ENCODE measurements around the gene WDCP.

DNA sequence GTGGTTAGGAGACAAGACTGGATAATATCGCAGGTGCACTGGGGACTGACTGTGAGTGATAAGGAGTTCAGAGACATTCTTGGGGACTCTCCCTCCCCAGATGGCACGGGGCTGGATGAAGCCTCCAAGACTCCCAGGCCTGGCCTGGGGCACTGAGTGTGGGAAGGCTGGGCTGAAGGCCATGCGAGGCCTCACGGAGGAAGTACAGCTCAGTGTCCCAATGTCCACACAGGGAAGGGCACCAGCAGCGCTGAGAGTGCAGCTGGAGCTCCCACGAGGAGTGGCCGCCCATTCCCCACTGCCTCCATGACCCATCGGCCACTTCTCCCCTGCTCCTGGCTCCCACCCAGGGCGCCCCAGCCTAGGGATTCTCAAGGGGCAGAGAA, 30.8 kb downstream of the WDCP start:
- TF ChIP-seq EZH2phosphoT487 (IDR thresholded peaks at IDR 0.05; ENCODE audit: low read length): no peak
- TF ChIP-seq, protein P1, sequence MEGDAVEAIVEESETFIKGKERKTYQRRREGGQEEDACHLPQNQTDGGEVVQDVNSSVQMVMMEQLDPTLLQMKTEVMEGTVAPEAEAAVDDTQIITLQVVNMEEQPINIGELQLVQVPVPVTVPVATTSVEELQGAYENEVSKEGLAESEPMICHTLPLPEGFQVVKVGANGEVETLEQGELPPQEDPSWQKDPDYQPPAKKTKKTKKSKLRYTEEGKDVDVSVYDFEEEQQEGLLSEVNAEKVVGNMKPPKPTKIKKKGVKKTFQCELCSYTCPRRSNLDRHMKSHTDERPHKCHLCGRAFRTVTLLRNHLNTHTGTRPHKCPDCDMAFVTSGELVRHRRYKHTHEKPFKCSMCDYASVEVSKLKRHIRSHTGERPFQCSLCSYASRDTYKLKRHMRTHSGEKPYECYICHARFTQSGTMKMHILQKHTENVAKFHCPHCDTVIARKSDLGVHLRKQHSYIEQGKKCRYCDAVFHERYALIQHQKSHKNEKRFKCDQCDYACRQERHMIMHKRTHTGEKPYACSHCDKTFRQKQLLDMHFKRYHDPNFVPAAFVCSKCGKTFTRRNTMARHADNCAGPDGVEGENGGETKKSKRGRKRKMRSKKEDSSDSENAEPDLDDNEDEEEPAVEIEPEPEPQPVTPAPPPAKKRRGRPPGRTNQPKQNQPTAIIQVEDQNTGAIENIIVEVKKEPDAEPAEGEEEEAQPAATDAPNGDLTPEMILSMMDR (IDR thresholded peaks at IDR 0.05; ENCODE audit: low read length): no peak

All from MM.1S (cell line).